OCI-M1 (cell line): ENCODE results near the gene CUL4B.
"Not testable (repeated sequence)": the region's sequence is repeated elsewhere in the genome, so short reads cannot be mapped to it uniquely, and the experiment has no call there.

Source experiments
- DNase-seq: peaks from one replicate; lab custom pipeline; 2025; lab: John Stamatoyannopoulos, UW

Gene CUL4B

DNA sequence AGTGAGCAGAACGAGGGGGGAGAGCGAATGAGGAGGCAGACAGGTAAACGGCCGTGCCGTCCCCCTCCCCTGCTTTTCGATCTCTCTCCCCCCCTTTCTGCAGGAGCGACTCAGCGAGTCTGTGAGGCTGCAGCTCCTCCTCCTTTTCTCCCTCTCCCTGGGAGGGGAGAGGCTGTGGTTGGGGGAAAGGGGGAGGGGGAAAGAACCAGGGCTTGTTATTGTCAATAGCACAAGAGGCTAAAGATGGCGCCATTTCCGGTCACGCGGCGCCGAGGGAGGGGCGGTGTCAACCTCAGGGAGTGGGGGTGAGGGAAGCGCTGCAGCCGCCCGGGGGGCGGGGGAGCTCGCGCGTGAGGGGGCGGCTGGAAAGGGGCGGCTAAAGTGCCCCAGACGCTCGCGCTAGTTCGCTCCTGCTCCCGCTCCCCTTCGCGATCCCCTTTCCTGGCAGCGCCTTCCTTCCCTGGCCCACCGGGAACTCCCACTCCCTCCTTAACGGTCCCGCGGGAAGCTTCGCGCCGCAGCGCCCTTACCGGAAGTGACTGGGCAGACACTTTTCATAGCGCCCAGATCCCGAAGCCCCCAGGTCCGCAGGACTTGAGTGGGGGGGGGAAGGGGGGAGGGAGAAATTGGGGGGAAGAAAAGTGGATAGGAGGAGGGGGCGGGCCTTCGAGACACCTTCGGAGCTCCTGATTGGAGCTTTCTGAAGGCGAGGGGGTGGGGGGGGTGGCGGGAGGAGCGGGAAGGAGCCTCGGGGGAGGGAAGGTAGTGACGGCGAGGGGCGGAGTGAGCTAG, at the start of gene CUL4B:
Gene CUL4B, minus strand, starts transcription at position 121 of the 792 bp plus-strand sequence. CDS start 324 bp downstream, outside the sequence.
- peak; percentile 96 for DNase-seq

DNA sequence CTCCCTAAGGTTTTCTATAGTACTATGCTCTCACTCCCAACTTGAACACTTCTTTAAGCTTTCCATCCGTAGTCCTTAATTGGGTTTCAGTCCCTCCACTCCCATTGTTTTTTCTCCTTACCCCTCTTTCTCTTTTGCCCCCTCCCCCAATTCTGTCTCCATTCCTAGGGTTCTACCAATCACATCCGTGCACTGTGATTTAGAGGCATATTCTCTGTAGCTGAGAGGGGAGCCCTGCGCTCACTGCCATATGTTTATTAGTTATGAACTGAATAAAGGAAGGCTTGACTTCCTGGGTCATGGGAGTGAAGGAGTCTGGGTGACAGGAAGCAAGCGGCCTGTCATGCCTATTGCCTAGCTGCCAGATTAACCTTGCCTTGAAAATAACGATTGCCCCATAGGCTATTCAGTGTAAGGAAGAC, 43.6 kb upstream of the CUL4B start:
- peak; percentile 56 for DNase-seq

DNA sequence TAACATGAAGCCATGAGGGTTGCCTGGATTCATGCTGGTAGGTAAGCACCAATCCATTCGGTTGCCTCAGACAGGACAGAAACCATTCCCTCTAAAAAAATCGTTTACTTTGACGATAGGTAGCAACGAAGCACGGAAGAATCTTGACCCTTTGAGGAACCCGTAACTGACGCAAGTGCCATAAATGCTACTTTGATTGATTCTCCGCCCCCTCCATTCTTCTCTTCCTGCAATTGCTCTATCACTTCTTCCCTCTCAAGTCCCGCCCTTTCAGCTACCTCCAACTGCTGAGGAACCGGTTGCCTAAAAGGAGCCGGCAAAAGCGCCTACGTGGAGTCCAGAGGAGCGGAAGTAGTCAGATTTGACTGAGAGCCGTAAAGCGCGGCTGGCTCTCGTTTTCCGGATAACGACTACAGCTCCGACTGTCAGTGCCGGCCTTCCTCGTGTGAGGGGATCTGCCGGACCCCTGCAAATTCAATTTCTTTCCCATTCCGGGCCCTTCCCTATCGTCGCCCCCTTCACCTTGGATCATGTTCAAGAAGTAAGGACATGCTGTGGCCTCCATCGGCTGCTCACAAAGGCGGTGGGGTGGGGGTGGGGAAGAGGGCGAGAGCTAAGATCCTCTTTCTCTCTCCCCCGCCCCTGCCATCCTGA, 43.1 kb upstream of the CUL4B start, which contains the start of gene MCTS1:
Gene MCTS1, plus strand, starts transcription at position 395 of the 654 bp plus-strand sequence. Its CDS starts 136 bp downstream, at position 531.
- peak; percentile 97 for DNase-seq

DNA sequence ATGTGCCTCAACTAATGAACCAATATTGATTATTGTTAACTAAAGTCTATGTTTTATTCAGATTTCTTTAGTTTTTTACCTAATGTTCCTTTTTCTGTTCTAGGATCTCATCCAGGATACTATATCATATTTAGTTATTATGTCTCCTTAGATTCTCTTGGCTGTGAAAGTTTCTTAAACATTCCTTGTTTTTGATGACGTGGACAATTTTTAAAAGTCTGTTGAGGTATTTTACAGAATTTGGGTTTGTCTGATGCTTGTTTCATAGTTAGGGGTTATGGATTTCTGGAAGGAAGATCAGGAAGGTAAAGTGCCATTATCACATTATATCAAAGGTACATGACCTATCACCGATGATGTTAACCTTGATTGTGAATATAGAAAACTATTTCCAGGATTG, 24.9 kb upstream of the CUL4B start:
- no peak for DNase-seq

DNA sequence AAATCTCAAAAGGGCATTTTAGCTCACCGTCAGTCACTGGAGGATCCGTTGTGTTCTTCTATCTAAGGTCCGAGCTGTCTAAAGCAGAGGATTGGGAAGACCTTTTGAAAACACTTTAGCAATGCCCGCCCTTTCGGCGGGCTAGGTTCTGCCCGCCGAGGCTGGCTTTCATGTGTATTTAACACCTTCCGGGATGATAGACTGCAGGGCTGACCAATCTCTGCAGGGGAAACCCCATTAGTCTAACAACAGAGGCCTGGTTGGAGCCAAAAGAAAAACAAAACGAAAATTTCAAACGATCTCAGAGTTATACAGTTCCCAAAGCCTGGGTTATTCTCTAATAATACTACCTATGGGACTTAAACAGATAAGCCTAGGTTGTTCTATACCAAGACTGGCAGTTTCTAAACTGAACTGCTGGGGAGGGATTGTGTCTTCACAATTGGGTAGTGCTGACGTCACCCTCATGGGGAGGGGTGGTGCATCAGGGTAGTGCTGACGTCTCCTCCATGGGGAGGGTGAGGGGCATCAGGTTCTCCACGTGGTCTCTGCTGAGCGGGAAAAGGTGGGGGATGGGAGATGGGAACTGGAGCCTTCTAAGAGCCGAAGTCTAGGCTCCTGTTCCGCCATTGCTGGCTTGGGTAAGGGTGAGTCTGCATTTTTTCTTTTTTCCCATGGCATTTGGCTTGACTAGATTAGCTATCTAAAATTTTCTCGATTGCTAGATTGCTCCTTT, 14.8 kb upstream of the CUL4B start:
- DNase-seq, result peak; percentile 16

DNA sequence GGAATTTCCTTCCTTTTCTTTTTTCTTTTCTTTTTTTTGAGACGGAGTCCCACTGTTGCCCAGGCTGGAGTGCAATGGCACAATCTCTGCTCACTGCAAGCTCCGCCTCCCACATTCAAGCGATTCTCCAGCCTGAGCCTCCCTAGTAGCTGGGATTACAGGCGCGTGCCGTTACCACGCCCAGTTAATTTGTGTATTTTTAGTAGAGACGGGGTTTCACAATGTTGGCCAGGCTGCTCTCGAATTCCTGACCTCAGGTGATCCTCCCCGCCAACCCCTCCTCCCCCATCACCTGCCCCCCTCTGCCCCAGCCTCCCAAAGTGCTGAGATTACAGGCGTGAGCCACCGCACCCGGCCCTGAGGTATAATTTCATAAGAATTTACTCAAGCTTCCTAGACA, 13.0 kb upstream of the CUL4B start:
- DNase-seq, result not testable (repeated sequence)

DNA sequence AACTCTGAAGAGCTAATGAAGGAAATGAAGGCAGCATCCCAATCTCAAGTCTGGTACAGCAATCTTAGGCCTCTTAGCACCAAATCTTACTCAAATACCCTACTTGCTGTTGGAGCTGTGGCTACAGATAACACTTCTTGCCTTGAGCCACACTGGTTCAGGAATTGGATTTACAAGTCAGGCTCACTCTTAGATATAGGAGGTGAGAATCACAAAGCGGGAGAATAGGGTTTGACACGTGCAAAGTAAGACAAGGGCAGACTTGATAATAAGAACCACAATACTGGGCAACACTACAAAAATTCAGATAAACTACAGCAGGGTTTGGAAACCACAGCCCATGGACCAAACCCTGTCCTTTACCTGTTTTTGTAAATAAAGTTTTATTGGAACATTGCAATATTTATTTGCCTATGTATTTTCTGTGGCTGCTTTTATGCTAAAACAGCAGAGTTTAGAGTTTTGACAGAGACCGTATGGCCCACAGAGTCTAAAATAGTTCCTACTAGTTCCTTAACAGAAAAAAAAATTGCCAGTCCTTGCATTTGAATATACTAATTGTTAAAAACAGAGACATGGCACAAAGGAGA, 9.3 kb upstream of the CUL4B start:
- peak; percentile 50 for DNase-seq

DNA sequence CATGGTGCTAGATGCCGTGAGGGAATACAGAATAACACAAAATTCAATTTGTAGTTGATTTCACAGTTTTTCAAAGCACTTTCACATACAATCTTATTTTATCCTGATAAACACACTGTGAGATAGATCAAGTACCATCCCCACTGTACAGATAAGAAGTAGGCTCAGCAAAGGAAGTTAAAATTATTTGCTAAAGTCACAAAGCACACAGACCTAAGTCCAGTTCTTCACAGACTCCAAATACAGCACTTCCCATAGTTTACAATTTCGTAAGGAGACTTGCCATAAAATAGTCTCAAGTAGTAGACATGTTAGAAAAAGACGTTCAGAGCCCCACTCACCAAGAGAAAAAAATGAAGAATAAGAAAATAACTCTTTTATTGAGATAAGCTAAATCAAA, 7.8 kb upstream of the CUL4B start:
- DNase-seq, result no peak

DNA sequence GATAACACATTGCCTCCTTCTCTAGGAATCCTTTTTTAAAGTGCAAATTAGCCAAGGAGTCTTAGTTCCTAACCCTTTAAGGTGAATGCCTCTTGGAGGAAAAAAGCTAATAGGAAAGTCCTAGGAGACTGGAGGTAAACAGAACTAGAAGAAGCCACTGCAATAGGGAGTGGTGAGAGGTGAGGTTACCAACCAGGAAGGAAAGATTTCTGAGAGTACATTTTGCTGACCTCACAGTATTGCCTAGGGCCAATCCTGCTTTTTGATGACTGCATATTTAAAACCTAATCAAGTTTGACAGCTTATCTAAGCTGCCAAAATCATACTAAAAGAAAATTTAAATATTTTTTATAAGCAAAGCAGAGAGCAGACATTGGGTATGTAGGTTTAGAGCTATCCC, 7.3 kb upstream of the CUL4B start:
- peak; percentile 9 for DNase-seq

DNA sequence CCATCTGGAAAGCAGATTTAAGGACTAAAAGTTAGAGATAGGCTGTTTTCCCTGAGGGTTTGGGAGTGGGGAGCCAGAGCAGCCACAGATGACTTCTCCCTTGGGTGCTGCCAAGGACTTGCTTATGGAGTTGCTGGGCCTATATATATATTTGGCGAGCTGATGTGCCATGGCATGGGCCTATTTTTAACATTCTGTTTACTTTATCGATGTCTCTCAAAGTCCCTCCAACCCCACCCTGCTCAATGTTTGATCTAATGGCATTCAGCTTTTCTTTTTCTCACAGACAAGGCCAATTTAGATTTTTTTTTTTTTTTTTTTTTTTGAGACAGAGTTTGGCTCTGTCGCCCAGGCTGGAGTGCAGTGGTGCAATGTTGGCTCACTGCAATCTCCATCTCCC, 6.1 kb upstream of the CUL4B start:
- DNase-seq, result no peak

DNA sequence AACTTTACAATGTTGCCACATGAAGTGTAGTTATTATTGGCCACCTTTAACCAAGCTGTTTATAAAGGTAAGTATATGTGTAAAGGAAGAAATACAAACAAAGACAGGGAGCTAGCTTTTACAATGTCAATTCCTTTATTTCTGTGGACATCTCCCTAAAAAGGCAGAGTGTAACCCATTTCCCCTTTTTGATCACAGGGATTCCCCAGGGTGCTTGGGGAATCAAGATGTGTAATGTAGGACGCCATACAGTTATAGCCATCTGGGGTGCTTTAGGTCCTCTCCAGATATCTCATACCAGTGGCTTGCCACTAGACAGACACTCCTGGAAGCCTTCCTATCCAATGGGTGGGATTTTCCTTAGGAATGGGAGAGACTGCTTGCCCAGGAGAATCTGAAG, 4.2 kb upstream of the CUL4B start:
- peak; percentile 0 for DNase-seq

DNA sequence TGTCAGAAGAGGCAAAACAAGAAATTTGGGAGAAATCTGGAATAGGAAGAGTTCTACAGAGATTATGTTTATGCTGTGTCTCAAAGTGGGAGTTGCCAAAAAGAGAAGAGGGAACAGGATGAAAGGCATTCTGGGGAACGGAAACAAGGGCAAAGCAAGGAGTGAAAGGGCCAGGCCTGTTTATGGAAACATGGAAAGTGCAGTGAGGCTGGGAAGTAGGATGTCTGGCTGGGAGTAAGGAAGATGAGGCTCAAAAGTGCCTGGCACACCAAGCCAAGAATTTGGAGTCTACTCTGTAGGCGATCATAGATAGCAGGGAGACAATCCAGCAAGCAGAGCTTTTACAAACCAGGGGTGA, 1.8 kb upstream of the CUL4B start:
- DNase-seq, result peak; percentile 34

DNA sequence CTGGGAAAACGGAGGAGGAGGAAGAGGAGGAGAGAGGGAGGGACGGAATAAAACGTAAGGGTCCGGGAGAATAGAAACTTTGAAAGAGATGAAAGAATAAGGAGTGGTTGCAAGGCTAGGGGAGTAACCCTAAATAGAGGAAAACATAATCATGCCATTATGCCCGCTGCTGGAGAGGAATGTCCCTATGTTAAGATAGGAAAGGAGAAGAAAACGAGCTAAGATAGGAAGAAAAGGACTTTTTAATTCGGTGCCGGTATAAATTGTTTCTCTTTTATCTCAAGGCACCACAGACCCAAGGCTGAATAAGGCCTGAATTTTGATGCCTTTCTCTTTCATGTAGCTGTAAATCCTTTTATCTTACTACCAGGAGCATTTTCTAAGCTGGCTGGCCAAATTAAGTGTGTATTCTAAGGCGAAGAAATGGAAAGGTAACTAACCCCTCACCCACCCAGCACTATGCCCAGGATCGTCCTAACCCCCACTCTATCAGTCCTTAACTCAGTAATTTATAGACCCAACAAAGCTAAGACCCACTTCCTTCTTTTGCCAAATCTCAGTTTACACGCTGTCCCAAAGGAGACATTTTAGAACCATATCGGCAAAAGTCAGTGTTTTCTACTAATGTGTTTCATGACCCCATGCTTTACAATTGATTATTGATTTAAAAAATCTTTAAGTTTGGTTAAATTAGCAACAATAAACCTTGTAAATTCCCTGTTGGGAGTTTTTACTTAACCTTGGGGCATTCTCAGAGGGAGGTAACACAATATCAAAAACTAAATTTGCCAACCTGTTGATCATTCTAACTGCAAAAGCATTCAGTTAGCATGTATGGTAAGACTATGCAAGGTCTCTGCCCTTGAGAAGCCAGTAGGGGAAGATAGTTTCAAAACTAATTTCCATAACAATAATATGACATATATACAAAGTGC, 1.1 kb upstream of the CUL4B start:
- peak; percentile 63 for DNase-seq

DNA sequence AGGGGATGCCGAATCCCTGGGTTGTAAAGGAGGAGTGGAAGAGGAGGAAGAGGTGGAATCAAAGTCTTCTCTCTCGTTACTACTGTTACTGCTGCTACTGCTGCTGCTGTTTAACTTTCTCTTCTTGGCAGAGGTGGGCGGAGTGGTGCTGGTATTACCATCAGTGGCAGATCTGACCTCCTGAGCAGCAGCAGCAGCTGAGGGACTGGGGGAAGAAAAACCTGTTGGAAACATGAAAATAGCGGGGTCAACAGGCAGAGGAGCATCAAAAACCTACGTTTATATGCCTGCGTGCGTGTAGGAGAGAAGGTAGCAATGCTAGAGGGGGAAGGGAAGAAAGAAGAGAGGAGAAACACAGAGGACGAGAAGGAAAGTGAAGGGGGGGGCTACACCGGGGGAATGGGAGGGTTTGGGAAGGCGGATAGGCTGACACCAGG, 339 bp downstream of the CUL4B start:
- peak; percentile 82 for DNase-seq

DNA sequence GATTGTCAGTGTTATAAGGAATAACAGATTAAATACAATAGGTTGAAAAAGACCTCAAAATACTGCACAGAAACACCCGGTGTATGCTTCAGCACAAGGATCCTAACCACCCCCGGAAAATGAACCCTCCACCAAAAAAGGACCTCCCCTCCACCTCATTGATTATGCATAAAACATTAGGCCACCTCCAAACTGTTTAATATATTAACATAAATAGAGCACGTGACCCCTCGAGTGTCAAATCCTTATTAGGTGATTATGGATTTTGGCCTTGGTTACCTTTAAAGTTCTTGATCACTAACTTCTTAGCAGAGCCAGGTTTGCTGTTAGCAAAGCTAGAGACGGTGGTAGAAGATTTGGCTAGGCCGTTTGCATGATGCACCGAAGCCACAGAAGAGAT, 958 bp downstream of the CUL4B start:
- DNase-seq, result peak; percentile 41

DNA sequence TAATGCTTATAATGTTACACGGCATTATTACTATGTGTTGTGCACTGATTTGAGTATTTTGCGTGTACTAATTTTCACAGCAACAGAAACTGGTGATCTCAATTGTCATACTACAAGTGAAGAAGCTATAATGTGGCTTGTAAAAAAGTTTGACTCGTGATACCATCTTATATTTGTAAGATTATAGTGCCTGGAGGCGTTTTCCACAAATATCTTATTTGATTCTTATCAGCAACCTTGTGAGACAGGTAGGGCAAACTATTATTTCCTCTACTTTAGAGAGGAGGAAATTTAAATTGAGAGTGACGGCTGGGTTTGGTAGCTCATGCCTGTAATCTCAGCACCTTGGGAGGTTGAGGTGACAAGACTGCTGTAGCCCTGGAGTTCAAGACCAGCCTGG, 4.5 kb downstream of the CUL4B start:
- no peak for DNase-seq

DNA sequence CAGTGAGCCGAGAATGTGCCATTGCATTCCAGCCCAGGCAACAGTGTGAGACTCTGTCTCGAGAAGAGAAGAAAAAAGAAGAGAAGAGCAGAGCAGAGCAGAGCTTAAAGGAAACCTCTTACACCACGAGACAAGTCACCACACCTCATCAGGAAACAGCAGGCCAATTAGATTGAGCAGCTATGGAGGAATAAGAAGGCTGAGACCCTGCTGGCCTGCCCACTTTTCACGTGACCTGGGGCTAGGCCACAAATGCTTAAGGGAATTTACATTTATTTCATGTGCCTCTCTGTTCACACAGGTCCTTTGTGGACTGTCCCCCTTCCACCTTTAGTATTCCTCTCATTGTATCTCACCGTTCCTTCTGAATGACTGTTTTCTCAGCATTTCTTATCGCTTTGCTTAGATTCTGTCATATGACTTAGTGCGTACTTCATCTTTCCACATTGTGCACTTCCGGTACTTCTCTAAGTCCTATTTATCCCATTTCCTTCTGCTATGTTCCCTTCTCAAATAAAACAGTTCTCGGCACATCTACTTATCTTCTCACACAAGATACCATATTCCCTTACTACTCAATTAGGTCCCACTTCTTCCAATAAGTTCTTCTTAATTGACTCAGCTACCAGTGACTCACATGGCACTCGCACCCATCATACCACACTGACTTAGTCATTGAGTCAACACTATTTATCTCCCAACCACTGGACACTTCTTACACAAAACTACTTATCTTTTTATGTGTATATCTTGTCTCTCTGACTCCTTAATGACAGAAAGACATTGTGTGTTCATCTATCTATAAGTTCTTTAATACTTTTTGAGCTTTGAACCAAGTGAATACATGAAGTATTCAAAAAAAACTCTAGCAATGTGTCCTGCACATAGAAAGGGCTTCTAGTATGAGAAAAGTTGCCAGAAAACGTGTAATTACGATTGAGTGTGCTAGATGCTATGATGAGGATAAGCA, 11.0 kb downstream of the CUL4B start:
- peak; percentile 1 for DNase-seq

DNA sequence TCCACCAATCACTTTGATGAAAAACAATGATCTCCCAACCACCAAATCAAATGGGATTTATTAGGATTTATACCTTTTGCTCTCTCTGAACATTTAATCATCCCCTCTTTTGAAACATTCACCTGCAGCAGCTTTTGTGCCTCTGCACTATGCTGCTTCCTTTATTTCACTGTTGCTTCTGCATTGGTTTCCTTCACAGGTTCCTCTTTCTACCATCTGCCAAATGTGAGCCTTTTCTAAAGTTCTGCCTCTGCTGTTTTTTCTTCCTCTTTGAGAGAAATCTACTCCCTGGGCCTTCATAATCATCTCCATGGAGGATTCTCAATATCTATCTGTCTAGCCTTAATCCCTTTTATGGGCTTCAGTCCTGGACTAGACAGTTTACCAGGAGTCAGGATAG, 24.7 kb downstream of the CUL4B start:
- DNase-seq, result peak; percentile 33

DNA sequence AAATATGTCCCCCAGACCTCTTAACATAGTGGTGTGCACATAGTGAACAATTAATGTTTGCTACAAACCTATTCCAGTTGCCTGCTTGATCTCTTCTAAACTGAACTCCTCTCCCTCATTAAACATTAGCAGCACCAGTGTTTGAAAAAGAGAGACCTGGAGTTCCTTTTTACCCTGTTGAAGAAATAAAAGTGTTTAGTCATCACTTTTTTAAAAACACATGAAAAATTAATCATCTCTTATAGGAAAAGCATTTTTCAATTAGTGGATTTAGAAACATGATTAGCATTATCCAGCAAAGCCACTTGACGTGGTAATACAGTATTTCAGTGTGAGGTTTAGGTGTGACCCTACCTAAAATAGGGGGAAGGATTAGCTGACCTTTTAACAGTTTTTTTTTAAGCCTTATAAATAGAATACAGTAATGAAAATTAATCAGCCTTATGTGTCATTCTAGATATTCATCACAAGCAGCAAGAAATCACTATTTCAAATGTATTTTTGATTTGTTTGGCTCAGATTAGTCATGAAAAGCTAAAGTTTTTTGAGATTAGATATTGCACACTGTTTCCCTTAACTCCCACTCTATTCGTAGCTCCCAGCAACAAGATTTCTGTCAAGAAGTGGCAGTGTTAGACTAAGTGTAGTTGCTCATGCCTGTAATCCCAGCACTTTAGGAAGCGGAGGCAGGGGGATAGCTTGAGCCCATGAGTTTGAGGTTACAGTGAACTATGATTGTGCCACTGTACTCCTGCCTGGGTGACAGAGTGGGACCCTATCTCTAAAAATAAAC, 26.2 kb downstream of the CUL4B start:
- no peak for DNase-seq
